Erythroblast (primary cell): Measurements from ENCODE around the gene GRIK1.

Experiments used
- GATA1 ChIP-seq: IDR thresholded peaks from 2 replicates; pipeline ENCODE4 v1.6.1; 2011; ENCODE audit warnings: low read depth, mild to moderate bottlenecking, control low read depth, low read length, moderate library complexity
- POLR2A ChIP-seq: IDR thresholded peaks from 2 replicates; pipeline ENCODE4 v1.6.1; 2011; ENCODE audit warnings: mild to moderate bottlenecking, low read length

DNA sequence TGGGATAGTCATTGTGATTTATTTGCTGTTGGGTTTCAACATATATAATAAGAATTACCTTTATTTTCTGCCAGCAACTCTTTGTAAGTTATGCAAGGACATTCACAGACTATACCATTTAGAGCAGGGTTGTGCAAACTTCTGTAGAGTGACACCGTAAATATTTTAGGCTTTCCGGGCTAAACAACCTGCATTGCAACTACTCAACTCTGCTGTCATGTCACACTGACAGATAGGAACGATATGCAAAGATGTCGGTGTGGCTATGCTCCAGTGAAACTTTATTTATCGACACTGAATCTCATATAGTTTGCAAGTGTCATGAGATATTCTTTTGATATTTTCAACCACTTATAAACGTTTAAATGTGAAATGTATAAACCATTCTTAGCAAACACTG lies 430.7 kb downstream of the GRIK1 start:
- no peak for TF ChIP-seq POLR2A
- no peak for TF ChIP-seq GATA1
